ENCODE measurements around the gene AMN1. TPM values are rescaled to one million over a fixed set of nuclear protein-coding genes. Genes with fewer than 3 reads are reported as not detected.
A peak's percentile ranks its signal among the peaks of the same experiment; 100 is the strongest.

AMN1 gene
- total RNA-seq, 6 donors from 2014 or later = 2.1 to 15.9 (median 5.7) TPM

DNA sequence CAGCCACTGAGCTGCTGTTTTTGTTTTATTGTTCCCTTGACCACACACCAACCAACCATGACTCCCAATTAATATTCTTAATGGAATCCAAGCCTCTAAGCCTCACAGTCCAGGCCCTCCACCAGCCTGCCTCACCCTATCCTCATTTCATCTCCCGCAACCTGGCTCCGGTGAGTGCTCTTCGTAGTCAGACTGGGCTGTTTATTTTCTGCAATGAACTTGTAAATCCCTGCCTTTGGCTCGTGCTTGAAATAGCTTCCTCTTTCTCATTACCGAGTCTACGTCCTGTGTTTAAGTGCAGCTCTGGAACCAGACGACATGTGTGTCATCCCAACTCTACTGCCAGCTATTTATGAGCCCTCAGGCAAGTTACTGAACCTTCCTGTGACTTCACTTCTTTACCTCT lies 81.7 kb downstream of the AMN1 start:
- DNase-seq = no peak
- Histone ChIP-seq H3K27ac (no peak overlapping the region), H3K4me3 (no peak overlapping the region), H3K27me3 (no peaks in the 10 kb centered on the region), H3K4me1 (no peaks in the 10 kb centered on the region), H3K9me3 (no peaks in the 10 kb centered on the region), H3K36me3 (no peaks in the 10 kb centered on the region)
- peak in 1 of 2 donors; percentile 52 for ATAC-seq (ENCODE audit: low FRiP score in 2 of 2)
- 38 to 46% methylated on average over 7 of the region's 7 CpGs for WGBS, 2 donors
- TF ChIP-seq CTCF (IDR thresholded peaks at IDR 0.05) = no peak
- no peak for TF ChIP-seq POLR2A (IDR thresholded peaks at IDR 0.05)
- no peak for TF ChIP-seq EP300 (IDR thresholded peaks at IDR 0.05)
- TF ChIP-seq POLR2AphosphoS5 (IDR thresholded peaks at IDR 0.05) = no peak

DNA sequence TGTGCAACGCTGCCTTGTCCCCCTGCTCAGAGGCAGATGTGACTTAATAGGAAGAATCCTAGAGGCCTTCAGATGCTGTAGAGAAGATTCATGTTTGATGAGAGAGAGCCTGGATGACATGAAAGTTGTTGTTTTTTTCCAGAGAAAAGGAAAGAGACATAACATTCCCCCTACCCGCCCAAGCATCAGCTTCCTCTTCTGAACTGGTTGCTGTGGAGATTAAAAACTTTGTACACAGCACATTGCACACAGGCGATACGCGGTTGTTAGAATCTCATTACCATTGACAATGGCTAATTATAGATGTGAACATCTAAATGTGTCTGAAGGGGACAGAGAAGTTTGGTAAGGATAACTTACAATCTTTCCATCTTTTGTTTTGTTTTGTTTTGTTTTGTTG lies 82.9 kb downstream of the AMN1 start:
- Histone ChIP-seq H3K9me3 (no peaks in the 10 kb centered on the region), H3K36me3 (no peaks in the 10 kb centered on the region), H3K27me3 (no peaks in the 10 kb centered on the region), H3K4me3 (no peak overlapping the region), H3K27ac (no peak overlapping the region), H3K4me1 (no peaks in the 10 kb centered on the region)
- DNase-seq (no peak), ATAC-seq (ENCODE audit: low FRiP score in 2 of 2) (peak in 1 of 2 donors; percentile 67)
- TF ChIP-seq POLR2AphosphoS5 (IDR thresholded peaks at IDR 0.05) (no peak), POLR2A (IDR thresholded peaks at IDR 0.05) (no peak), CTCF (IDR thresholded peaks at IDR 0.05) (no peak), EP300 (IDR thresholded peaks at IDR 0.05) (no peak)
- WGBS, 2 donors = 47 to 52% methylated on average over 5 of the region's 5 CpGs

- no peak for TF ChIP-seq EP300 (IDR thresholded peaks at IDR 0.05)
- no peak for TF ChIP-seq POLR2A (IDR thresholded peaks at IDR 0.05)
- TF ChIP-seq CTCF (IDR thresholded peaks at IDR 0.05) = no peak
- TF ChIP-seq POLR2AphosphoS5 (IDR thresholded peaks at IDR 0.05) = no peak
- DNase-seq = no peak
- Histone ChIP-seq H3K4me3 (no peak overlapping the region), H3K27me3 (no peaks in the 10 kb centered on the region), H3K36me3 (no peaks in the 10 kb centered on the region), H3K4me1 (no peaks in the 10 kb centered on the region), H3K9me3 (no peaks in the 10 kb centered on the region), H3K27ac (no peak overlapping the region)
- WGBS, 2 donors = 80 to 88% methylated on average over 8 of the region's 8 CpGs
- no peak for ATAC-seq (ENCODE audit: low FRiP score in 2 of 2)
Observed at GRCh38 chr12:31644536-31644935, 84.3 kb downstream of the AMN1 start.

- WGBS, 2 donors = 72 to 74% methylated on average over 11 of the region's 11 CpGs
- DNase-seq (no peak), ATAC-seq (ENCODE audit: low FRiP score in 2 of 2) (no peak)
- no peaks in the 10 kb centered on the region for H3K9me3 ChIP-seq
- peaks cover 0 to 3% (median 0%) of the 10 kb centered on the region in 4 donors for H3K4me1 ChIP-seq
- TF ChIP-seq POLR2AphosphoS5 (IDR thresholded peaks at IDR 0.05) (no peak), EP300 (IDR thresholded peaks at IDR 0.05) (no peak), POLR2A (IDR thresholded peaks at IDR 0.05) (no peak), CTCF (IDR thresholded peaks at IDR 0.05) (no peak)
- no peaks in the 10 kb centered on the region for H3K27me3 ChIP-seq
- H3K27ac ChIP-seq = no peak overlapping the region
- H3K4me3 ChIP-seq = no peak overlapping the region
- no peaks in the 10 kb centered on the region for H3K36me3 ChIP-seq
Observed at GRCh38 chr12:31641509-31642090, 87.2 kb downstream of the AMN1 start.

DNA sequence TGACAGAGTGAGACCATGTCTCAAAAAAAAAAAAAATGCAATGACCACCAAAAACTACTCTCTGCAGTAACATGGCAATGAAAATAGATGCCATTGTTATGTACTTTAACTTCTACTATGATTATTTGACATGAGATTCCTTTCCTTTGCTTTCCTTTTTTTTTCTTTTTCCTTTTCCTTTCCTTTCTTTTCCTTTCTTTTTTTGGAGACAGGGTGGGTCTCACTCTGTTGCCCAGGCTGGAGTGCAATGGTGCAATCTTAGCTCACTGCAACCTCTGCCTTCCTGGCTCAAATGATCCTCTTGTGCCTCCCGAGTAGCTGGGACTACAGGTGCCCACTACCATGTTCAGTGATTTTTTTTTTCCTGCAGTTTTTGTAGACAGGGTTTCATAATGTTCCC lies 94.2 kb downstream of the AMN1 start:
- DNase-seq (no peak), ATAC-seq (ENCODE audit: low FRiP score in 2 of 2) (no peak)
- no peak for TF ChIP-seq EP300 (IDR thresholded peaks at IDR 0.05)
- TF ChIP-seq CTCF (IDR thresholded peaks at IDR 0.05) = no peak
- no peak for TF ChIP-seq POLR2AphosphoS5 (IDR thresholded peaks at IDR 0.05)
- TF ChIP-seq POLR2A (IDR thresholded peaks at IDR 0.05) = no peak
- H3K4me1 ChIP-seq = peaks cover 0 to 7% (median 0%) of the 10 kb centered on the region in 4 donors
- H3K9me3 ChIP-seq = no peaks in the 10 kb centered on the region
- no peaks in the 10 kb centered on the region for H3K27me3 ChIP-seq
- H3K36me3 ChIP-seq = no peaks in the 10 kb centered on the region
- WGBS, 2 donors = 84 to 96% methylated on average over 1 of the region's 1 CpG
- H3K4me3 ChIP-seq = no peak overlapping the region
- H3K27ac ChIP-seq = no peak overlapping the region

Data from upper lobe of left lung (tissue), 6 donors.